ENCODE measurements around the gene SERPINB6. TPM values are rescaled to one million over a fixed set of nuclear protein-coding genes. Genes with fewer than 3 reads are reported as not detected.

The SERPINB6 gene
- total RNA-seq (23.1 TPM), polyA plus RNA-seq (84.3 TPM)
- long read RNA-seq, donor 1: 0 reads
- long read RNA-seq, donor 2: 0 reads
- long read RNA-seq, donor 3, transcript SERPINB6-205 (7 exons, 1,315 nt): major isoform, 6 of 27 reads
- long read RNA-seq, donor 3, transcript SERPINB6-204 (7 exons, 1,370 nt): major isoform, 6 of 27 reads
- long read RNA-seq, donor 3, partial matches to known transcripts: 5 of 27 reads
- long read RNA-seq, donor 3, other reads (novel, unspliced or antisense): 0 of 27 reads
- long read RNA-seq, donor 4, partial matches to known transcripts: 0 of 6 reads
- long read RNA-seq, donor 4, other reads (novel, unspliced or antisense): 0 of 6 reads
- long read RNA-seq, donor 5, transcript SERPINB6-205 (7 exons, 1,315 nt): major isoform, 9 of 43 reads
- long read RNA-seq, donor 5, partial matches to known transcripts: 21 of 43 reads
- long read RNA-seq, donor 5, other reads (novel, unspliced or antisense): 0 of 43 reads
- long read RNA-seq, donor 6, partial matches to known transcripts: 5 of 26 reads
- long read RNA-seq, donor 6, other reads (novel, unspliced or antisense): 12 of 26 reads
- long read RNA-seq, donor 7, transcript SERPINB6-204 (7 exons, 1,370 nt): minor isoform, 5 of 17 reads
- long read RNA-seq, donor 7, transcript SERPINB6-205 (7 exons, 1,315 nt): major isoform, 9 of 17 reads
- long read RNA-seq, donor 7, partial matches to known transcripts: 0 of 17 reads
- long read RNA-seq, donor 7, other reads (novel, unspliced or antisense): 0 of 17 reads
- long read RNA-seq, donor 8, partial matches to known transcripts: 5 of 8 reads
- long read RNA-seq, donor 8, other reads (novel, unspliced or antisense): 0 of 8 reads
- long read RNA-seq, donor 9, partial matches to known transcripts: 8 of 11 reads
- long read RNA-seq, donor 9, other reads (novel, unspliced or antisense): 0 of 11 reads
- long read RNA-seq, donor 10, transcript SERPINB6-204 (7 exons, 1,370 nt): major isoform, 5 of 12 reads
- long read RNA-seq, donor 10, partial matches to known transcripts: 0 of 12 reads
- long read RNA-seq, donor 10, other reads (novel, unspliced or antisense): 0 of 12 reads

DNA sequence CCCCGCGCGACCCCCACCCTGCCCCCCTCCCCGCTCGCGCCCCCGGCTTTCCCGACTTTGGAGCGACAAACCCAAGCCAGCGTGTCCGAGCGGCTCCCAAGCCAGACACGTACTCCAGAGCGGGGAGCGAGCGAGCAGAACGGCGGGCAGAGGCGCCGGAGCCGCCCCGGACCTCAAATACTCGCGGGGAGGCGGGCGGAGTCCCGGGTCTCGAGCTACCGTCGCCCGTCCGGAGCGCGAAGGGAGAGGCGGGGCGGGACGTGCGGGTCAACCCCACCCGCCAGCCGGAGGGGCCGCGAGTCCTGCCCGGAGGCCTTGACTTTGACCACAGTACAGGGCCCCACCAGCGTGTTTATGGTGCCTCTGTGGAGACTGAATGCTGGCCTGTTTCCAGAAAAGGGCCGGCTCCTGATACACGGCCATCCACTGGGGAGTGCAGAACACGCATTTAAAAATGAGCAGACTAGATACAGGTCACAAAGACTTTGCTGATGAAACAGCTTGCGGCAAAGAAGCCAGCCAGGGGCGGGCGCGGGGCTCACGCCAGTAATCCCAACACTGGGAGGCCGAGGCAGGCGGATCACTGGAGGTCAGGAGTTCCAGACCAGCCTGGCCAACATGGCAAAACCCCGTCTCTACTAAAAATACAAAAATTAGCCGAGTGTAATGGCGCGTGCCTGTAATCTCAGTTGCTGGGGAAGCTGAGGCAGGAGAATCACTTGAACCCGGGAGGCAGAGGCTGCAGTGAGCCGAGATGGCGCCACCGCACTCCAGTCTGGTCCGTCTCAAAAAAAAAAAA is at the start of gene SERPINB6:
Gene SERPINB6, minus strand, starts transcription at position 148 of the 799 bp plus-strand sequence. CDS start 12,235 bp downstream, outside the sequence.
- Histone ChIP-seq H3K36me3 (ENCODE audit: control insufficient read depth in 2 of 2, insufficient read depth in 2 of 2, low read length in 1 of 2) (no peaks in the 10 kb centered on the region), H3K4me3 (ENCODE audit: low read length in 2 of 2) (peak within 1 kb of the TSS; percentile 11 to 62), H3K9me3 (ENCODE audit: control insufficient read depth in 2 of 2, insufficient read depth in 1 of 2, low read length in 1 of 2) (no peaks in the 10 kb centered on the region), H3K27ac (ENCODE audit: low read depth in 1 of 2, low read length in 1 of 2) (peak within 1 kb of the TSS; percentile 46 to 74), H3K4me1 (ENCODE audit: control insufficient read depth in 2 of 2, insufficient read depth in 2 of 2, low read length in 2 of 2) (peaks cover 6 to 9% of the 10 kb centered on the region in 2 donors), H3K27me3 (ENCODE audit: control insufficient read depth in 2 of 2, insufficient read depth in 1 of 2, low read length in 1 of 2) (peaks cover 19 to 52% of the 10 kb centered on the region in 2 donors)
- DNase-seq (ENCODE audit: low read depth in 6 of 9, low spot score in 9 of 9): peak in 1 of 9 donors; percentile 33
- 3% methylated on average over 63 of the region's 63 CpGs for WGBS

DNA sequence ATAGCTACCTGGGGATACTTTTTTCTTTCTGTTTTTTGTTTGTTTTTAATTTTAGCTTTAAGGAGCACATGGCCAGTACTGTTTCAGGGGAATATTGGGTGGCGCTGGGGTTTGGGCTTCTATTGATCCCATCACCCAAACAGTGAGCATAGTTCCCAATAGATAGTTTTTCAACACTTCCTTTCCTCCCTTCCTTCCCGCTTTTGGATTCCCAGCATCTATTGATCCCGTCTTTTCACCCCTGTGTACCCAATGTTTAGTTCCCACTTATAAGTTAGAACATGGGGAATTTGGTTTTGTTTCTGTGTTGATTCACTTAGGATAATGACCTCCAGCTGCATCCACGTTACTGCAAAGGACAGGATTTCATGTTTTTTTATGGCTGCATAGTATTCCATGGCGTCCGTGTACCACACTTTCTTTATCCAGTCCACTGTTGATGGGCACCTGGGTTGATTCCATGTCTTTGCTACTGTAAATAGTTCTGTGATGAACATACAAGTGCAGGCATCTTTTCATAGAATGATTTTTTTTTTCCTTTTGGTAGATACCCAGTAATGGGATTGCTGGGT is 48.5 kb upstream of the SERPINB6 start:
- 97% methylated on average over 6 of the region's 6 CpGs for WGBS
- Histone ChIP-seq H3K36me3 (ENCODE audit: control insufficient read depth in 2 of 2, insufficient read depth in 2 of 2, low read length in 1 of 2) (peaks cover 15 to 20% of the 10 kb centered on the region in 2 donors), H3K4me1 (ENCODE audit: control insufficient read depth in 2 of 2, insufficient read depth in 2 of 2, low read length in 2 of 2) (peaks cover 9 to 25% of the 10 kb centered on the region in 2 donors), H3K4me3 (ENCODE audit: low read length in 2 of 2) (no peak overlapping the region), H3K27ac (ENCODE audit: low read depth in 1 of 2, low read length in 1 of 2) (no peak overlapping the region), H3K27me3 (ENCODE audit: control insufficient read depth in 2 of 2, insufficient read depth in 1 of 2, low read length in 1 of 2) (no peaks in the 10 kb centered on the region), H3K9me3 (ENCODE audit: control insufficient read depth in 2 of 2, insufficient read depth in 1 of 2, low read length in 1 of 2) (no peaks in the 10 kb centered on the region)
- DNase-seq (ENCODE audit: low read depth in 6 of 9, low spot score in 9 of 9): no peak

DNA sequence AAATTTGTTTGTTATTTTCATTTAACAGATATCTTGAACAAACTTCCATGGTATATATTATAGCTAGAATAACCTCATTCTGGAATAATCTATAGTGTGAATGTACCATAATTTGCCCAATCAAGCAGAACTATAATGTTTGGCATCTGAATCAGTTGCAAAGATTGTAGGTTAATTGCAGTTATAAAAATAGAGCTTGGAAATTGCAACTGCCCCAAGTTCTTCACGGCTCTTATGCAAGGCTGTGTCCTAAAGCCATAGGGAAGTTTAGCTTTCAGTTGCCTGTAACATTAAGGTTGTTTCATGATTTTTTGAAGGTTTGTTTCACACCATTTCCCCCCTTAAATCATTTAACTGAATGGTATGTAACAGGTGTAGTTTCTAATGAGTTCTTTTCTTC is 47.7 kb upstream of the SERPINB6 start:
- H3K27ac ChIP-seq (ENCODE audit: low read depth in 1 of 2, low read length in 1 of 2): no peak overlapping the region
- H3K36me3 ChIP-seq (ENCODE audit: control insufficient read depth in 2 of 2, insufficient read depth in 2 of 2, low read length in 1 of 2): peaks cover 21 to 23% of the 10 kb centered on the region in 2 donors
- peaks cover 3 to 18% of the 10 kb centered on the region in 2 donors for H3K4me1 ChIP-seq (ENCODE audit: control insufficient read depth in 2 of 2, insufficient read depth in 2 of 2, low read length in 2 of 2)
- 91% methylated on average over 1 of the region's 1 CpG for WGBS
- H3K9me3 ChIP-seq (ENCODE audit: control insufficient read depth in 2 of 2, insufficient read depth in 1 of 2, low read length in 1 of 2): no peaks in the 10 kb centered on the region
- no peaks in the 10 kb centered on the region for H3K27me3 ChIP-seq (ENCODE audit: control insufficient read depth in 2 of 2, insufficient read depth in 1 of 2, low read length in 1 of 2)
- no peak for DNase-seq (ENCODE audit: low read depth in 6 of 9, low spot score in 9 of 9)
- H3K4me3 ChIP-seq (ENCODE audit: low read length in 2 of 2): no peak overlapping the region

DNA sequence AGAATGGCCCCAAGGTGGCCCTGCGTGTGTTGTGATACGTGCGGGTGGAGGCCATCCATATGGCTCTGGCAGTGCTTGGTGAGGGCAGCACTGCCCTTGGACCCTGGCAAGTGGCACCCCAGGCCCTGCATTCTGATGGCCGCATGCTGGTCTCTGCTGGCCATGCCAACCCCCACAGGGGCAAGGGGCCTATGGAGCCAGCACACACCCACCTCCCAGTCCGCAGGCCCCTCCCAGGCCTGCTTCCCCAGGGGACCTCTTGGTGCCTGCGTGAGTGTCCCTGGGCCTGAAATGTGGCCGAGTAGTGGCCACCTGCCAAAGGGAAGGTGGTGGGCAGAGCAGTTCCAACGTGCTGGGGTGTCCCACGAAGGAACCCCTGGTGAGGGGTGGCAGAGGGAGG is 45.9 kb upstream of the SERPINB6 start:
- peaks cover 25 to 28% of the 10 kb centered on the region in 2 donors for H3K36me3 ChIP-seq (ENCODE audit: control insufficient read depth in 2 of 2, insufficient read depth in 2 of 2, low read length in 1 of 2)
- H3K27ac ChIP-seq (ENCODE audit: low read depth in 1 of 2, low read length in 1 of 2): no peak overlapping the region
- WGBS: 97% methylated on average over 9 of the region's 9 CpGs
- no peak overlapping the region for H3K4me3 ChIP-seq (ENCODE audit: low read length in 2 of 2)
- peaks cover 0 to 3% of the 10 kb centered on the region in 2 donors for H3K4me1 ChIP-seq (ENCODE audit: control insufficient read depth in 2 of 2, insufficient read depth in 2 of 2, low read length in 2 of 2)
- no peaks in the 10 kb centered on the region for H3K9me3 ChIP-seq (ENCODE audit: control insufficient read depth in 2 of 2, insufficient read depth in 1 of 2, low read length in 1 of 2)
- no peaks in the 10 kb centered on the region for H3K27me3 ChIP-seq (ENCODE audit: control insufficient read depth in 2 of 2, insufficient read depth in 1 of 2, low read length in 1 of 2)
- DNase-seq (ENCODE audit: low read depth in 6 of 9, low spot score in 9 of 9): no peak

DNA sequence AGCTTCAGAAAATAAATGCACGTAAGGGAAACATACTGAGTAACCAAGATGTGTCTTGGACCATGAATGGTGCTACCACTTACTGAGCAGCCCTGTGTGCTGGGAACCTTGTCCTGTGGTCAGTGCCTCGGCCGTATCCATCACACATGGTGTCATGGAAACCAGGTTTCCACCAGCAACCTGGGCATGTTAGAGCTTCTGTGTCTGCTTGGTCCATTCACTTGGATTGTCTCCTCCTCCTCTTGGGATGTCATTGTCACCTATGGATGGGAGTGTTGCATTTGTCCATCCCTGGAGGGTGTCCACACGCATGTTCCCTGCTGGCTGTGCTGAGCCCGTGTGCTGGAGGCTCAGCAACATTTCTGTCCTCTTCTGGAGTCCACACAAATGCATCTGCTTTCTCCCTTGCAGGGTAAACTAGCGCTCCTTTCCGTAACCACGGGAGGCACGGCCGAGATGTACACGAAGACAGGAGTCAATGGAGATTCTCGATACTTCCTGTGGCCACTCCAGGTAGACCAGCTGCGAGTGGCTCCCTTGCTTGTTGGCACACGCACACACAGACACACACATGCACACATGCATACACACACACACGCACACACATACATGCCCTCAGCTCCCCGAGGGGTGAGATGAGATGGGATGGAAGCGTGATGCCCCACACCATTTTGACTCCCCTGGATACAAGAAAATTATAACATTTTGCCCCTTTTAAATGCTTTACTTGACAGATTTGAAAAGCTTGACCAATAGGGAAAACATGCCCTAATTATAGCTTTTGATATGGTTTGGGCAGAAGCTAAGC is 45.3 kb upstream of the SERPINB6 start:
- no peaks in the 10 kb centered on the region for H3K4me1 ChIP-seq (ENCODE audit: control insufficient read depth in 2 of 2, insufficient read depth in 2 of 2, low read length in 2 of 2)
- peaks cover 0 to 1% of the 10 kb centered on the region in 2 donors for H3K9me3 ChIP-seq (ENCODE audit: control insufficient read depth in 2 of 2, insufficient read depth in 1 of 2, low read length in 1 of 2)
- no peak overlapping the region for H3K4me3 ChIP-seq (ENCODE audit: low read length in 2 of 2)
- peaks cover 25 to 30% of the 10 kb centered on the region in 2 donors for H3K36me3 ChIP-seq (ENCODE audit: control insufficient read depth in 2 of 2, insufficient read depth in 2 of 2, low read length in 1 of 2)
- DNase-seq (ENCODE audit: low read depth in 6 of 9, low spot score in 9 of 9): no peak
- no peaks in the 10 kb centered on the region for H3K27me3 ChIP-seq (ENCODE audit: control insufficient read depth in 2 of 2, insufficient read depth in 1 of 2, low read length in 1 of 2)
- no peak overlapping the region for H3K27ac ChIP-seq (ENCODE audit: low read depth in 1 of 2, low read length in 1 of 2)
- 97% methylated on average over 17 of the region's 17 CpGs for WGBS

DNA sequence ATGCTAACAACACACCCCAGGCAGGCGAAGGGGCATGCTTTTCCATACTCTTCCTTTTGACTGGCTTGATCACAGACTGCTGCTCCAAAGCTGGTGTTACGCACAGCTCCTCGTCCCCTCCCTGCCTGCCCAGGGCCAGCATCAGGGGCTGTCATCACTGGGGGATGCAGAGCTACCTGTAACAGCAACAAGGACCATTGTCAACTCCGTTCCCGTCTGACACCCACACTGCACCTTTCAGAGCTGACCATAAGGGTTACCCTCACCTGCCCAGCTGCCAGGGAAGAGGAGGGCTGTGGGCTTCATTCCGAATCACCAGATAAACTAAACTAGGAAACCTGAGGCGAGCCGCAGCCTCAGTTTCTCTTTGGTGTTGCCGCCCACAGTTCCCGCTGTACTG is 43.8 kb upstream of the SERPINB6 start:
- 94% methylated on average over 10 of the region's 10 CpGs for WGBS
- no peak overlapping the region for H3K27ac ChIP-seq (ENCODE audit: low read depth in 1 of 2, low read length in 1 of 2)

DNA sequence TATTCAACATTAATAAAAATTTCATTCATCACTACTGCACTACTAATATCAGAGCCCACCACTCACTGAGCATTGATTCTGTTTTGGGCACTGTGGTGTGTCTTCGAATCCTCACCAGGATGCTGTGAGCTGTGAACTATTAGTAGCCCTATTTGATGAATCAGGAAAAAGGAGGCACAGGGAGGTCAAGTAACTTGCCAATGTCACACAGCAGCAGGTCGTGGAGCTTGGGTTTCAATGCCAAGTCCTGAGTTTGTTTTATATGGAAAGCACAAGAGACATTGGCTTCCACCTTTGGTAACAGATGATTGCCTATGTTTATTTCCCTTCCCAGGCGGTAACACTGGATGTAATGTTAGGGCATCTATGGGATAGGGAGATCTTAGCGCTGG is 43.3 kb upstream of the SERPINB6 start:
- no peaks in the 10 kb centered on the region for H3K27me3 ChIP-seq (ENCODE audit: control insufficient read depth in 2 of 2, insufficient read depth in 1 of 2, low read length in 1 of 2)
- H3K4me1 ChIP-seq (ENCODE audit: control insufficient read depth in 2 of 2, insufficient read depth in 2 of 2, low read length in 2 of 2): no peaks in the 10 kb centered on the region
- no peak for DNase-seq (ENCODE audit: low read depth in 6 of 9, low spot score in 9 of 9)
- no peak overlapping the region for H3K27ac ChIP-seq (ENCODE audit: low read depth in 1 of 2, low read length in 1 of 2)
- no peak overlapping the region for H3K4me3 ChIP-seq (ENCODE audit: low read length in 2 of 2)
- peaks cover 5 to 7% of the 10 kb centered on the region in 2 donors for H3K9me3 ChIP-seq (ENCODE audit: control insufficient read depth in 2 of 2, insufficient read depth in 1 of 2, low read length in 1 of 2)
- peaks cover 34 to 43% of the 10 kb centered on the region in 2 donors for H3K36me3 ChIP-seq (ENCODE audit: control insufficient read depth in 2 of 2, insufficient read depth in 2 of 2, low read length in 1 of 2)
- WGBS: 99% methylated on average over 4 of the region's 4 CpGs

More for the DNA sequence above, 43.8 kb upstream of the SERPINB6 start:
- Histone ChIP-seq H3K4me1 (ENCODE audit: control insufficient read depth in 2 of 2, insufficient read depth in 2 of 2, low read length in 2 of 2) (no peaks in the 10 kb centered on the region), H3K4me3 (ENCODE audit: low read length in 2 of 2) (no peak overlapping the region), H3K27me3 (ENCODE audit: control insufficient read depth in 2 of 2, insufficient read depth in 1 of 2, low read length in 1 of 2) (no peaks in the 10 kb centered on the region), H3K9me3 (ENCODE audit: control insufficient read depth in 2 of 2, insufficient read depth in 1 of 2, low read length in 1 of 2) (peaks cover 5 to 7% of the 10 kb centered on the region in 2 donors), H3K36me3 (ENCODE audit: control insufficient read depth in 2 of 2, insufficient read depth in 2 of 2, low read length in 1 of 2) (peaks cover 34 to 39% of the 10 kb centered on the region in 2 donors)
- no peak for DNase-seq (ENCODE audit: low read depth in 6 of 9, low spot score in 9 of 9)

Measured in thymus (tissue), 14 donors.